GM18873 (cell line): ENCODE measurements around the gene PI16.

Source experiments
- ATAC-seq: cut with Tn5 transposase; IDR thresholded peaks from one replicate; pipeline ENCODE4 v1.9.1; 2021; ENCODE audit warnings: mild to moderate bottlenecking, moderate library complexity, moderate number of reproducible peaks; ENCODE audit not compliant: unreplicated experiment, low FRiP score

Gene PI16

GRCh38 chr6:36955136-36955535, 598 bp downstream of the PI16 start:
- ATAC-seq, result no peak

GRCh38 chr6:36955671-36956445, 1.3 kb downstream of the PI16 start:
- no peak for ATAC-seq

- ATAC-seq, result no peak
Observed at GRCh38 chr6:36956446-36956820, 1.9 kb downstream of the PI16 start.

- ATAC-seq, result no peak
Observed at GRCh38 chr6:36957773-36958271, 3.3 kb downstream of the PI16 start.

- ATAC-seq, result no peak
Observed at GRCh38 chr6:36958775-36959554, 4.4 kb downstream of the PI16 start.

- no peak for ATAC-seq
Observed at GRCh38 chr6:36959555-36960250, 5.2 kb downstream of the PI16 start.

- ATAC-seq, result no peak
Observed at GRCh38 chr6:36961441-36962435, 7.2 kb downstream of the PI16 start.

GRCh38 chr6:36962874-36963273, 8.3 kb downstream of the PI16 start:
- no peak for ATAC-seq

- ATAC-seq, result no peak
Observed at GRCh38 chr6:36963451-36964290, 9.1 kb downstream of the PI16 start.

- no peak for ATAC-seq
Observed at GRCh38 chr6:36964349-36964748, 9.8 kb downstream of the PI16 start.

- ATAC-seq, result no peak
Observed at GRCh38 chr6:36964908-36965307, 10.4 kb downstream of the PI16 start.

GRCh38 chr6:36967301-36967700, 12.8 kb downstream of the PI16 start:
- no peak for ATAC-seq

- no peak for ATAC-seq
Observed at GRCh38 chr6:36967757-36968156, 13.2 kb downstream of the PI16 start.

- ATAC-seq, result no peak
Observed at GRCh38 chr6:36968266-36968977, 13.9 kb downstream of the PI16 start.

- no peak for ATAC-seq
Observed at GRCh38 chr6:36969240-36969691, 14.7 kb downstream of the PI16 start.

- no peak for ATAC-seq
Observed at GRCh38 chr6:36969988-36970891, 15.7 kb downstream of the PI16 start.
